Activated CD8-positive, alpha-beta memory T cell treated with anti-CD3 and anti-CD28 coated beads, Interleukin-2, amount 50 U/mL, for 48 hours (primary cell): ENCODE measurements around the gene ZDHHC14.
"Not testable (repeated sequence)": the region's sequence is repeated elsewhere in the genome, so short reads cannot be mapped to it uniquely, and the experiment has no call there.

Experiments used
- DNase-seq: peaks from one replicate; pipeline ENCODE4 v3.0.0-alpha.2; 2020

Gene ZDHHC14

DNA sequence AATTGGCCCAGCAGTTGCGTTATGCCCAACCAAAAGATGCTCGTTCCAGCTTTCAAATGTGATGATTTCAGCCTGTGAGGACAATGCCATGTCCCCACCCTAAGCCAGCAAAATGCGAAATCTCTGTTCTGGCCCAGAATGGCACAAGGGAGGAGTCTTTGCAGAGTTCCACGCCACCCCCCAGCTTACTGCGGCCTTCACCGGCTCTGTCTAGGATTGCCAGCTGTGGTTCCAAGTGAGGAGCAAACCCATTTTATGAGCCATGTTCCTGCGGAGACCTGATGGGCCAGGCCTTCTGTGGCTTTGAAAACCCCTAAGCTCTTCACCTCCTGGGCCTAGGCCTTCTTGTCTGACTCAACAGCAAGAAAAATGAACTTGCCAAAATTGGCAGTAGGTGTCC is 295.3 kb downstream of the ZDHHC14 start:
- no peak for DNase-seq

DNA sequence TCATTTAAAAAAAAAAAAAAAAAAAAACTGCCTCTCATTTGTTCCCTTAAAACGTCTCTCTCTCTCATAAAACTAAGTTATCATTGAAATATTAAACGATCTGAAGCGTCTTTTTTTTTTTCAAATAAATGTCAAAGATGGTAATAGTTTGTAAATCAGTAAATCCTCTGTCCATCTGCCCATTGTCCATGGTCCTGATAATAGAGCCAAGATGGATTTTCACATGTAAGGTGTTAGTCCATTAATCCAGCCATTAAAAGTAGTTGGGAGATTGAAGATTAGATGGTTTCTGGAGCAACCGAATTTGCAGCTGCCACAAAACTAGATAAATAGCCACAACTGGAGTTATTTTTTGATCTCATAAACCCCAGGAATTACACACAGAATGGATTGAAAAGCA is 296.2 kb downstream of the ZDHHC14 start:
- no peak for DNase-seq

DNA sequence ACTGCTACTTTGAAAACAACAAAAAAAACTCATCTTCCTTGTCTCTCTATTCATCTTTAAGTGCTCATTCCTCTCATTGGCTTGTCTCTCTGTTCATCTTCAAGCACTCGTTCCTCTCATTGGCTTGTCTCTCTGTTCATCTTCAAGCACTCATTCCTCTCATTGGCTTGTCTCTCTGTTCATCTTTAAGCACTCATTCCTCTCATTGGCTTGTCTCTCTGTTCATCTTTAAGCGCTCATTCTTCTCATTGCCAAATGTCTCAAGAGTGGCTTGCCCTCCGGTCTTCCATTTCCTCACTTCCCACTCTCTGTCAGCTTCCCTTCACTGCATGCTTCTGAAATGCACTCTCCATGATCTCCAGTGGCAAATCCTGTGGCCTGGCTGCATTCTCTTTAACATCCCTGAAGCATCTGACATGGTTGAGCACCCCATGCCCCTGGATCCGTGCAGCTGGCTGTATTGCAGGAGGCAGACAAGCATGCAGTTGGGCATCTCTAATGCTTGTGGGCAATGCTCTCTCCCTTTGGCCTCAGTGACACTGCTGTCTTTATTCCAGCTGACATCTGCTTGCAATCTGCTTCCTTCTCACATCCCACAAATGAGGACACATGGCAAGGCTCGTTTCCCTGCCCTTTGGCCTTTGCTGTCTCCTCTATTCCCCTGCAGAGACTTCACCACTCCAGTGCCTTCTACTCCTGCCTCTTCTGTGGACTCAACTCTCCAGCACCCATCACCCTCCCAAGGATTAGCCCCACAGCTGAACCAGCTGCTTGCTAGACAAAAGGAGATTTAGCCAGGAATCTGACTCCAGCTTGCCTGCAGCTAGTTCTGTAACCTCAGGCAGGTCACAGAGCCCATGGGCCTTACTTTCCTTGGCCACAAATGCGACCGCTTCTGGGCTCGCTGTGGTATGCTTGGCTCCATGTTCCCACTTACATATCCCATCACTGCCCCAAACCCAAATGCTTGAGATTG is 298.9 kb downstream of the ZDHHC14 start:
- DNase-seq = no peak

DNA sequence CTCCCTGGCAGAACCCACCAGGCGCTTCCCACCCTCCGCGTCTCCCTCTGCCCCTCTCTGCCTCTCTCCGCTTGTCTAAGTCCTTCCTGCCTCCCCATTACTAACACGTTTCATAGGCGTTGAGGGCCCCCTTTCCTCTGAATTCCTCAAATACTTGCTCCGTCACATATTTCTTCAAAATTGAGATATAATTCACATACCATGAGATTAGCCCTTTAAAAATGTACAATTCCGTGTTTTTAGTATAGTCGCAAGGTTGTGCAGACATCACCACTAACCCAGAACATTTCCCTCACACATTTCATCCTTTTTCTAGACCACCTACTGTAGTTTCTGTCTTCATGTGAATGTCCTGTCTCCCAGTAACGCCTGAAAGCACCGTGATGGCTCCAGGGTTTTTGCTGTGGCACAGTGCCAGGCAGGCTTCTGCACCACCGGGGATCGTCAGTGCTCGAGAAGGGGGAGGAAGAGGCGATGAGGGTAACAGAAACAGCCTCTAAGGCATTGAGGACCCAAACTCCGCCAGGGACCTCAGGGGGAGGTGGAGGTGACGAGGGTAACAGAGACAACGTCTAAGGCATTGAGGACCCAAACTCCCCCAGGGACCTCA is 300.2 kb downstream of the ZDHHC14 start:
- no peak for DNase-seq

DNA sequence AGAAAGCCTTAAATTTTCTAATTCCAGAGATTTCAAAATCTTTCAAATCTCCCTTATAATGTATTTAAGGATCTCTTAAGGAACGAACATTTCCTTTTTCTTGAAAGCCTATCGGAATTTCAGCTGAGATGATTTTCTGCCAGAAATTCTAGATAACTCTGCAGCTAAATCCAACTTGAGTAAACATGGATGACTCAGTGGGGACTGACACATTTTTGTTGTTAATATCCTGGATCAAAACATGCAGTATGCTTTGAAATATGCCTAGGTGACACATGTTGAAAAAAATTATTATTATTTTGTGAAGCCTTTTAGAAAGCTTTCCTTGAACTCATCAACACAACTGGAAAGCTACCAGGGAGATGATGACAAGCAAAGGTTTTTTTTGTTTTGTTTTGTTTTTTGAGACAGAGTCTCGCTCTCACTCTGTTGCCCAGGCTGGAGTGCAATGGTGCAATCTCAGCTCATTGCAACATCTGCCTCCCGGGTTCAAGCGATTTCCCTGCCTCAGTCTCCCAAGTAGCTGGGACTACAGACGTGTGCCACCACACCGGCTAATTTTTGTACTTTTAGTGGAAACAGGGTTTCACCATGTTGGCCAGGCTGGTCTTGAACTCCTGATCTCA is 302.0 kb downstream of the ZDHHC14 start:
- no peak for DNase-seq

DNA sequence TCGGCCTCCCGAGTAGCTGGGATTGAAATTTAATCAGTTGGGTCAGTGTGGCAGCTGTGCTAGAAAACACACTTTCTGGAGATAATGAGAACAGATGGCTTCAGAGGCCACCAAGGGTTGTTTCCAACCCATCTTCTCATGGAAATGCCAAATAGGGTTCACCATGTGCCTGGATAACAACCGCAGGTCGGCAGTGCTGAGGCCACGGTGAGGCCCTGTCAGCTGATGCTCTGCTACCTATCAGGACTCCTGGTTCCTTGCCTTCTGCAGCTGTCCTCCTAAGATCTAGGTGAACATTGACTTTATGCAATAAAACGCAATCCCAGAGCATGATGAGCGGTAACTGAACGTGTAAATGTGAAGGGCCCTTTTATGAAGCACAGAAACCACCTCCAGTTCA is 302.7 kb downstream of the ZDHHC14 start:
- no peak for DNase-seq

DNA sequence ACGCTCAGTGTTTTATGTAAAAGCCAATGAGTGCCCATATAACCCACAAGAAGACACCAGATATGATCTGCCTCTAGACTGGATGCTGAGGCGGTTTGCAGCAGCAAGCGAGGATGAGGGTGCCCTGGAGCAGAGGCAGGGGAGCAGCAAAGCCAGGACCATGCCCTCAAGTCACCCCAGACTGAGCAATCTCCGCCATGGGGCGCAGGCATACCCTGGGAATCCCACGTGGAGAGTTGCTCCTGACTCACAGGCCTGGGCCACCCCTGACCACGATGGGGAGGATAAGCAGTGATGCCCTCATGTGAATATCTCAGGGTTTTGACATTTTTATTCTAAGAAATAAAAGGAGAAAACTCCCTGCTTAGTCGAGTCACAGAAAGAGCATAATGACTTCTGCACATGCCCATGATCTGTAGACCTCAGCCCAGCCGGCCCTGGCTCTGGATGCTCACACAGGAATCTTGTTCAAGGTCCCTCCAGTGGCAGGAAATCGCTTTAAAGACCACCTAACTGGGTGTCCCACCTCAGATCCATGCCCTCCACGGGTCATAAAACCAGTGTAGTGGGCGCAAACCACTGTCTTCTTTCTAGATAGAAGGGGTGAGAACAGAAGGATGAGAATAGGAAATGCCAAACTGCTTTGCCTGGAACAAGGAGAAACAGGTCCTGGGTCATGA is 303.8 kb downstream of the ZDHHC14 start:
- DNase-seq = no peak

DNA sequence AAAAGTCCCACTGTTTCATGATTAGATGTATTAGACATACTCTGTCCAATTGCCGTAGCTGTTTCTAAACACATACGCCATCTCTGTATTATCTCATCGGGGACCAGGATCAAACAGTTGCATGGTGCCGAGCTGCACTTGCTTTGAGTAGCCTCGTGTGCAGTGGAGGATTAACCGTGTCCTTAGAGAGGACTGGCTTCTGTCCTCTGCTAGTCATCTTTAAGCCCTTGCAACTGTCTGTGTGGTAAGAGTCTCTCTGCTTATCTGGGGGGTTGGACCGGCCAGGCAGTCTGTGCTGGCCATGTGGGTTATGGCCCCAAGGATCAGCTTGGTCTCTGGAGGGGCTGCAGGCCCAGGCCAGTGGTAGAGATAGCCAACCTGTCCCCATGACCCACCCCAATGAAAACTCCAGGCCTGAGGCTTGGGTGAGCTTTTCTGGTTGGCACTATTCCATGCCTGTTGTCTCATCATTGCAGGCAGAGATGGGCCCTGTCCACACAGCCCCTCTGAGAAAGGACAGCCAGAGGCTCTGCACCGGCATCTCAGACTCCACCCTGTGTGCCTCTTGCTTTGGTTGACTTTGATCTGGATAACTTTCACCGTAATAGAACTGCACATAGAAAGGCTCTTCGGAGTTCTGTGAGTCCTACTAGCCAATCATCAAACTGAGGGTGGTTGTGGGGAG is 304.7 kb downstream of the ZDHHC14 start:
- DNase-seq = no peak

DNA sequence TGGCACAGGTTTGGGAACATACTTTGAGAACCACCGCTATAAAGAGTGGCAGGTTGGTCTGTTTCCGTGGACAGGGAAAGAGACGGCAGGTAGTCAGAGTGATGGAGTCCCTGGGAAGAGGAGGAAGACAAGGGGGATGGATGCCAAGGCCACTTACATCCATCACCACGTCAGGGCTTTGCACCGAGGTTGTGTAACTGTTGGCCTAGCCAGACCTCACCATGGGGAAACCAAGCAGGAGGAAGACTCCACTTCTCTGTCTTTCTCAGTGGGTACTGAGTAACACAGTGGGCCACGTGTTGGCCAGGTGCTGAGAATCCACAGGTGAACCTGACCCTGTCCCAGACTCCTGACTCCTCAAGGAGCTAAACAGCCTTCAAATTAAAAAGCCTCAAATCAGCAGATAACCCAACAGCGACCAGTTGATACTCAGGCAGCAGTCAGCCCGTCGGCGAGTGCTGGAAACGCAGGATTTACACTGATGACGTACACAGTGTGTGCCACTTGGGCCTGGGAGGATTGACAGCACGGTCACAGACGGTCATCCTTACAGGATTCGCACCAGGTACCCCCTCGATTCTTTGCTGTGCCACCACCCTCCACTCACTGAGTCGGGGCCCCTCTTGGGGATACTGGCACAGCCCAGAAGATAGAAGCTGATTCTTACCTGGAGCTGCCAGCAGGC is 307.4 kb downstream of the ZDHHC14 start:
- DNase-seq = no peak

DNA sequence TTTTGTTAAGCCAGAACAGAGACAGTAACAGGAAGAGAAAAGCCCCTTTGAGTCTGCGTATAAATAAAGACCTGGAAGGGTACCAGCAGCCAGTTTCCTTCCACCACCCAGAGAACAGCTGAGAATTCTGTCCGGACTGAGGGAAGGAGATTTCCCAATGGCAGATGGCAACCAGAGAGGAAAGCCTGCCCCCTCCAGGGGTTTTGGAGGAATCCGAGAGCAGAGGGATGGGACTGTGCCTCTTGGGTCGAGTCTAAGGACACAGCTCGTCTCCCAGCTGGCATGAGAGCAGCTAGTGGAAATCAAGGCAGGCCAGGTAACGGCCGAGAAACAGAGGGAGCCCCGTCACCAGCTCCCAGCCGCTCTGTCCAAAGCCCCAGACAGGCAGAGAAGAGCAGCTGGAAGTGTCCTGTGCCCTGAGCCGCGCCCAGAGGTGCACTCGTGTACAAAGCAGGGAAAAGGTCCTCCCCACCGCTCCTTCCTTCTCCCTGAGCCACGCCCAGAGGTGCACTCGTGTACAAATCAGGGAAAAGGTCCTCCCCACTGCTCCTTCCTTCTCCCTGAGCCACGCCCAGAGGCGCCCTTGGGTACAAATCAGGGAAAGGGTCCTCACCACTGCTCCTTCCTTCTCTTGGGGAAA is 308.1 kb downstream of the ZDHHC14 start:
- no peak for DNase-seq

DNA sequence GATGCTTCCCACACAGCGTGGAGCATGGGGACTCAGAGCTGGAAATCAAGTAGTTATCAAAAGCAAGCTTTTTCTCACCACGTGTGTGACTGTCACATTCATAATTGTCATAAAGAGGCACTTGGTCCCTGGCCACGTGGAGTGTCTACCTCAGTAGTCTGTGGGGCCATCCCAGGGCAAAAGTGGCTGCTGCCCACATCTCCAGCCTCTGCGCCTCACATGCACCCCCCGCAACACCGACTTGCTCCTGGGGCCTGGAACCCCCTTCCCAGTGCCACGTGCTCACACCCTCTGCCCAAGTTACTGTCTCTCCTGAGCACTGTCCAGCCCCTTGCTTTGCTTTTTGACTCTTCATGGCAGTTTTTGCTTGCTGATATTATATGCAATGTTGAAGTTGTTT is 308.9 kb downstream of the ZDHHC14 start:
- DNase-seq = no peak

DNA sequence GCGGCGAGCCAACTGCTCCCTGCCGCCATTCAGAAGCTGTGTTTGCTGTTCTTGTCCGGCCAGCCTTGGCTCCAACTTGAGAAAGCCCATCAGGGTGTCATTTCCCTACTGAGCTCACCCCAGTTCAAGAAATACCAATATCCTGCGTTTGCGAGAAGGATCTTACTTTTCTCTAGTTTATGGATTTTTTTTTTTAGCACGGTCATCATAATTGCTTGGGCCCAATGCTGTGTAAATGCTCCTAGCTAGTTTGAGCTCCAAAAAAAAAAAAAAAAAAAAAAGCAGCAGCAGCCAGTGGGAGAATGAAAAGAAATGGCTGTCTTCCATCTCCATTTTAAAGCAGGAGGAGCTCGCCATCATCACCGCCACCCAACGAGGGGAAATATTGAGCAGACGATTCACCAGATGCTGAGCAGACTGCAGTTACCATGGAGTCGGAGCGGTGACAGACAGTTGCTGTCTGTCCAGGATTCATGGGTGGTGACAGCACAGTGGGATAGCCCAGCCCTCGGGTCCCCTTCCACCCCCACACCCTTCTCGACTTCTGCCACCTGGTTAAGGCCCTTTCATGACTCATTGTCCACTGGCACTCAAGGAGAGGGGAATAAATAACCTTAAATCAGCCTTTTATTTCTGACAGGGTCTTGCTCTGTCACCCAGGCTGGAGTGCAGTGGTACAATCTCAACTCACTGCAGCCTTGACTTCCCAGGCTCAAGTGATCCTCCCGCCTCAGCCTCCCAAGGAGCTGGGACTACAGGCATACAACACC is 309.6 kb downstream of the ZDHHC14 start:
- no peak for DNase-seq

DNA sequence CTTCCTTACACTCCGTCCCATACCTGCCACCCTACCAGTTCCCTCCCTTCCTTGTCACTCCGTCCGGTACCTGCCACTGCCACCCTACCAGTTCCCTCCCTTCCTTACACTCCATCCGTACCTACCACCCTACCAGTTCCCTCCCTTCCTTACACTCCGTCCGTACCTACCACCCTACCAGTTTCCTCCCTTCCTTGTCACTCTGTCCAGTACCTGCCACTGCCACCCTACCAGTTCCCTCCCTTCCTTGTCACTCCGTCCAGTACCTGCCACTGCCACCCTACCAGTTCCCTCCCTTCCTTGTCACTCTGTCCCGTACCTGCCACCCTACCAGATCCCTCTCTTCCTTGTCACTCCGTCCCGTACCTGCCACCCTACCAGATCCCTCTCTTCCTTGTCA is 310.6 kb downstream of the ZDHHC14 start:
- DNase-seq = not testable (repeated sequence)

DNA sequence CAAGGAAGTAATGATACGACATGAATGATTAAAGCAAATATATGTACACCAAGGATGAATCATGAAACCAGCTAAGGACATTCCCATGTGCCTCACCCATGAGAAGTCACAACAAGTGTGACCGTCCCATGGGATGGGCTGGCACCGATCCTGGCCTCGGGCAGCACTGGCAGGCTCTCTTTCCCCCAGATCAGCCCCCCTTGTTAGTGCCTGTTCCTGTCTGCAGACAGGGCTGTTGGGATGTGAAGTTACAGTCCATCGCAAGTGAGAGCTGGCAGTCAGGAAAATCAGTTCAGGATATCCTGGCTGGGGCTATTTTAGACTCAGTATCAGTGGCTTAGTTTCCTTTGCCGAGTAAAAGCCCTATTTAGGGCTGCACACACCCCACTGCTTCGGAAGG is 312.9 kb downstream of the ZDHHC14 start:
- no peak for DNase-seq

DNA sequence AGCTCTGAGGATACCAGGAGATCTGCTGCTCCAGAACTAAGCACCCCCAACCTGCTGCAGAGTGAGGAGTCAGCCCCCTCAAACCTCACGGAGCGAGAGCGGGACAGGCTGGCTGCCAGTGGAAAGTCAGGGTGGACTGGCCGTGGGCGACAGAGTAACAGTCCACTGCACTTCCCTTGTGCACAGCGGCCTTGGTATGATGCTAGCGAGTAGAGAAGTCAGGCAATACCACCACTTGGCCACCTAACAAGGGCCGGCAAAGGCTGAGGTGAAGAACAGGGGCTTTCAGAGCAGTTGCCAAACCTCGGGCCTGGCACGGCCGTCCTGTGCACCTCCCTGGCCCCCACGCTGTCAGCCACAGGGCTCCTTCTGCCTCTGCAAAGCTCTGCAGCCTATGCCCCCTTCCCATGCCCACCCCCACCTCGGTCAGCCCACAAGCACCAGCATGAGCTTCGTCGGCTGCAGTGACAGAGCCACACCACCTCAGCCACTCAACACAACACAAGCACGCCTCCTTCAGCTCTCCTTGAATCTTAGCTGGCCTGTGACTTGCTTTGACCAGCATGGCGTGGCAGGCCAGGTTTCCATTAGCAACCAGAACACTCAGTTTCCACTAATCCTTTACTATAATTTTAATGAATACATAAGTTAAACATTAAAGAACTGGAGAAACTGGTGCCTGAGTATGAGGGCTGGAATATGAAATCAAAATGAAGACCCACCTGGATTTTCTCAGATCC is 314.5 kb downstream of the ZDHHC14 start:
- no peak for DNase-seq

DNA sequence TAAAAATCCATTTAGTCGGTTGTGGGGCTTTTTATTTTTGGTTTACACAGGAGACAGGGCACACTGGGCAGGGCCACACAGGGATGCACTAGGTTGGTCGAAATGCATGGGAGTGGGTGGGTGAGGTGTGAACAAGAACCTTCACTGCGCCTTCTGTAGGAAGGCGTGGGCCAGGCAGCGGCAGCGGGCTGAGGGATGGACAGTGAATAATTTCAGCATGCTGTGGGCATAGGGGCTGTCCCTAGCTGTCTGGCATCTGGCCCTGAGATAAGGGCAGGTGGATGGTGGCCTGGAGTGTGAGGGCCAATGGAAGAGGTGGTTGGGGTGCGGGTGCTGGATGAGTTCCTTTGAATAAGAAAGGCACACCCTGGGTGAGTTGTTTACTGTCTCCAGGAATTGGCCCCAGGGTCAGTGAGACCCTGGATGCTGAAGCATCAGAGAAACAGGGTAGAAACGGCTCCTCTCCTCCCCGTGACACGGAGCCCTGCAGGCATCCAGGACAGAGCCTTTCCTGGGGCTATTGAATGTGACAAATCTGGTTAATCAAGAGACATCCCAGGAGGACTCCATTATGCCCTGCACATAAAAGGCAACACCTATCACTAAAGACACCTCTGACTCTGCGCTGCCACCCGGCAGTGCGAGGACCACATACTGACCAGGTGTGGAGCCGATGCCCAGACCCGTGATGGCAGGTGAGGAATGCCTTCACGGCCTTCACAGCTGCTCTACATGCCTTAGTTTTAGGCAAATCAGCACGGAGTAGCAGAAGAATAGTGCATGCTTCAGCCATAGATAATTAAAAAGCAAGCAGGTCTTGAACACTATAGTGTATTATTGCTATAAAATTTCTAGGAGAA is 319.0 kb downstream of the ZDHHC14 start:
- DNase-seq = no peak

DNA sequence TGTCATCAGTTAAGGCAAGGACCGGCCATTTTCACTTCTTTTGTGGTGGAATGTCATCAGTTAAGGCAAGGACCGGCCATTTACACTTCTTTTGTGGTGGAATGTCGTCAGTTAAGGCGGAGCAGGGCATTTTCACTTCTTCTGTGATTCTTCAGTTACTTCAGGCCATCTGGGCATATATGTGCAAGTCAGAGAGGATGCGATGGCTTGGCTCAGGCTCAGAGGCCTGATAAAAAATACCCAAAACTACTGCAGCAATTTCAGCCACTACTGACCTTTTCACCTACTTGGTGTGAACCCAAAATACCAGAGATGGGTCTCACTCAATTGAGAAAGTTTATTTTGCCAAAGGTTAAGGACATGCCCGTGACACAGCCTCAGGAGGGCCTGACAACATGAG is 325.4 kb downstream of the ZDHHC14 start:
- not testable (repeated sequence) for DNase-seq

DNA sequence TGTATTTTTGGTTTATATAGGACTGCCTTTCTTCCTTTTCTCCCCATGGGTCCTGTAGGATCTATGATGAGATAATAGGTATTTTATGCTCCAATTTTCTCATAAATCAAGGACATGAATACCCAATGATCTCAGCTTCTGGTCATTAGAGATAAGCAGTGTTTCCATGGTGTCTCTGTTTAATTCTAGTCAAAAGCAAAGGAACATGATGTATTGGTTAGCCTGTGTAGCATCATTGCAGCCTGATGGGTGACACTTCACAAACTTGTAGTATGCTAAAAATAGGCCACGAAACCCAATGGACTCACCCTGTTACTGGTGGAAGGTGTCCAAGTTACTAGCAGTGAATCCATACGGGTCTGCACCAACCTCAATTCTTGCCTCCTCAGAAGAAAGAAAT is 325.9 kb downstream of the ZDHHC14 start:
- no peak for DNase-seq

DNA sequence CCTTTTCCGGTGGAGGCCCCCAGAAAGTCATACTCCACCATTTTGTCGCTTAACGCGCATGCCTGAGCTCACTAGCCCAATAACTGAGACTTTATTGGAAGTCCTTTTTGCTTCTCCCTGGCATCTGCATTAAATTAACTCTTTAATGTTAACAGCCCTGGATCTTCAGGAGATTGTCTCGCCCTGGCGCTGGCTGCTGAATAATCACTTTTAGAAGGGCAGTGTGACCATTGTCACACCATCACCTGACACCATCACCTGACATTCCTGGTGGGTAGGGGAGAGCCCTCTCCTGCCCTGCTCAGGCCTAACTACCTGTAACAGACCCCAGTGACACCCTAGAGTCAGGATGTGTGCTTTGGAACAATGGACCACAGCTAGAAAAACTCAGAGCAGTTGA is 326.6 kb downstream of the ZDHHC14 start:
- no peak for DNase-seq
